Myocyte (in vitro differentiated cells): Measurements from ENCODE around the gene SEC14L1. TPM values are rescaled to one million over a fixed set of nuclear protein-coding genes. Genes with fewer than 3 reads are reported as not detected.
A peak's percentile ranks its signal among the peaks of the same experiment; 100 is the strongest.
"Not testable (repeated sequence)": the region's sequence is repeated elsewhere in the genome, so short reads cannot be mapped to it uniquely, and the experiment has no call there.

Experiments
- DNase-seq: peaks from one replicate; pipeline ENCODE4 v3.0.0-alpha.2; 2012; ENCODE audit warnings: low read depth
- polyA plus RNA-seq: library from polyadenylated mRNA; unstranded; fragments of >200 nt; gene quantifications from one replicate; pipeline ENCODE4 v1.2.1, GENCODE V29; 2012; ENCODE audit warnings: missing spikeins
- total RNA-seq: library from RNA; depleted of rRNA; stranded (reverse); fragments of >200 nt; gene quantifications from 2 replicates; pipeline ENCODE4 v1.2.3, GENCODE V29; 2014

SEC14L1 gene
- total RNA-seq: 56.2 and 71.1 TPM in 2 replicates
- polyA plus RNA-seq: 57.1 TPM

GRCh38 chr17:77140878-77141767 is at the start of gene SEC14L1:
Gene SEC14L1 (plus strand): TSS chr17:77140969. CDS start chr17:77143597, 2,628 bp downstream.
- DNase-seq: peak; percentile 85

GRCh38 chr17:77092025-77092424 is 48.7 kb upstream of the SEC14L1 start:
- DNase-seq: no peak

- no peak for DNase-seq
Observed at GRCh38 chr17:77095461-77095860, 45.3 kb upstream of the SEC14L1 start.

- DNase-seq: peak; percentile 52
Observed at GRCh38 chr17:77096570-77097214, 44.1 kb upstream of the SEC14L1 start.

GRCh38 chr17:77097631-77098180 is 43.1 kb upstream of the SEC14L1 start:
- no peak for DNase-seq

- DNase-seq: peak; percentile 81
Observed at GRCh38 chr17:77098884-77099545, 41.8 kb upstream of the SEC14L1 start.

- DNase-seq: no peak
Observed at GRCh38 chr17:77099997-77100396, 40.8 kb upstream of the SEC14L1 start.

GRCh38 chr17:77101521-77102410 is 39.0 kb upstream of the SEC14L1 start:
- DNase-seq: no peak

GRCh38 chr17:77102411-77103134 is 38.2 kb upstream of the SEC14L1 start:
- not testable (repeated sequence) for DNase-seq

- DNase-seq: no peak
Observed at GRCh38 chr17:77105706-77106105, 35.1 kb upstream of the SEC14L1 start.

GRCh38 chr17:77106874-77107358 is 33.9 kb upstream of the SEC14L1 start:
- DNase-seq: no peak

- DNase-seq: no peak
Observed at GRCh38 chr17:77107506-77108433, 33.0 kb upstream of the SEC14L1 start.

- DNase-seq: no peak
Observed at GRCh38 chr17:77109159-77109759, 31.5 kb upstream of the SEC14L1 start.

GRCh38 chr17:77109764-77110359 is 30.9 kb upstream of the SEC14L1 start:
- no peak for DNase-seq

GRCh38 chr17:77111165-77111933 is 29.4 kb upstream of the SEC14L1 start:
- DNase-seq: not testable (repeated sequence)

- no peak for DNase-seq
Observed at GRCh38 chr17:77111934-77112296, 28.9 kb upstream of the SEC14L1 start.

GRCh38 chr17:77115510-77115909 is 25.3 kb upstream of the SEC14L1 start:
- no peak for DNase-seq
